Bronchial epithelial cell (primary cell): ENCODE results near the gene HELZ2. TPM values are rescaled to one million over a fixed set of nuclear protein-coding genes. Genes with fewer than 3 reads are reported as not detected.

Source experiments
- DNase-seq: peaks from one replicate; pipeline ENCODE4 v3.0.0-alpha.2; 2010; ENCODE audit warnings: low read depth
- FAIRE-seq: peaks from 2 replicates; lab custom pipeline; 2011; peaks lifted over from hg19 to GRCh38; lab: Jason Lieb, UNC
- H3K27me3 ChIP-seq: 2 replicates; pipeline ENCODE4 v1.5.1; 2011; ENCODE audit warnings: low read length; ENCODE audit not compliant: control insufficient read depth, insufficient read depth
- H3K36me3 ChIP-seq: 2 replicates; pipeline ENCODE4 v1.5.1; 2011; ENCODE audit warnings: low read length; ENCODE audit not compliant: control insufficient read depth, insufficient read depth
- H3K4me3 ChIP-seq: 2 replicates; pipeline ENCODE4 v1.5.1; 2011; ENCODE audit warnings: mild to moderate bottlenecking, low read depth, low read length, control low read depth
- total RNA-seq: library from RNA; depleted of rRNA; stranded (reverse); fragments of >200 nt; gene quantifications from 2 replicates; pipeline ENCODE4 v1.2.1, GENCODE V29; 2014
- TF ChIP-seq, protein P1 (sequence below): IDR thresholded peaks from 2 replicates; pipeline ENCODE4 v1.5.1; 2011; ENCODE audit warnings: mild to moderate bottlenecking, moderate library complexity, low read length, control low read depth, inconsistent platforms; ENCODE audit not compliant: insufficient read depth, severe bottlenecking

HELZ2 gene
- total RNA-seq, 1 donor from 2014 or later = 13.7 TPM

- no peaks in the 10 kb centered on the region for H3K27me3 ChIP-seq
- TF ChIP-seq, protein P1, sequence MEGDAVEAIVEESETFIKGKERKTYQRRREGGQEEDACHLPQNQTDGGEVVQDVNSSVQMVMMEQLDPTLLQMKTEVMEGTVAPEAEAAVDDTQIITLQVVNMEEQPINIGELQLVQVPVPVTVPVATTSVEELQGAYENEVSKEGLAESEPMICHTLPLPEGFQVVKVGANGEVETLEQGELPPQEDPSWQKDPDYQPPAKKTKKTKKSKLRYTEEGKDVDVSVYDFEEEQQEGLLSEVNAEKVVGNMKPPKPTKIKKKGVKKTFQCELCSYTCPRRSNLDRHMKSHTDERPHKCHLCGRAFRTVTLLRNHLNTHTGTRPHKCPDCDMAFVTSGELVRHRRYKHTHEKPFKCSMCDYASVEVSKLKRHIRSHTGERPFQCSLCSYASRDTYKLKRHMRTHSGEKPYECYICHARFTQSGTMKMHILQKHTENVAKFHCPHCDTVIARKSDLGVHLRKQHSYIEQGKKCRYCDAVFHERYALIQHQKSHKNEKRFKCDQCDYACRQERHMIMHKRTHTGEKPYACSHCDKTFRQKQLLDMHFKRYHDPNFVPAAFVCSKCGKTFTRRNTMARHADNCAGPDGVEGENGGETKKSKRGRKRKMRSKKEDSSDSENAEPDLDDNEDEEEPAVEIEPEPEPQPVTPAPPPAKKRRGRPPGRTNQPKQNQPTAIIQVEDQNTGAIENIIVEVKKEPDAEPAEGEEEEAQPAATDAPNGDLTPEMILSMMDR = no peak
- no peak for FAIRE-seq
- no peak overlapping the region for H3K4me3 ChIP-seq
- H3K36me3 ChIP-seq = peaks cover 10% of the 10 kb centered on the region
- DNase-seq = no peak
These were observed 11.9 kb upstream of the HELZ2 start for GRCh38 chr20:63585616-63586565.

DNA sequence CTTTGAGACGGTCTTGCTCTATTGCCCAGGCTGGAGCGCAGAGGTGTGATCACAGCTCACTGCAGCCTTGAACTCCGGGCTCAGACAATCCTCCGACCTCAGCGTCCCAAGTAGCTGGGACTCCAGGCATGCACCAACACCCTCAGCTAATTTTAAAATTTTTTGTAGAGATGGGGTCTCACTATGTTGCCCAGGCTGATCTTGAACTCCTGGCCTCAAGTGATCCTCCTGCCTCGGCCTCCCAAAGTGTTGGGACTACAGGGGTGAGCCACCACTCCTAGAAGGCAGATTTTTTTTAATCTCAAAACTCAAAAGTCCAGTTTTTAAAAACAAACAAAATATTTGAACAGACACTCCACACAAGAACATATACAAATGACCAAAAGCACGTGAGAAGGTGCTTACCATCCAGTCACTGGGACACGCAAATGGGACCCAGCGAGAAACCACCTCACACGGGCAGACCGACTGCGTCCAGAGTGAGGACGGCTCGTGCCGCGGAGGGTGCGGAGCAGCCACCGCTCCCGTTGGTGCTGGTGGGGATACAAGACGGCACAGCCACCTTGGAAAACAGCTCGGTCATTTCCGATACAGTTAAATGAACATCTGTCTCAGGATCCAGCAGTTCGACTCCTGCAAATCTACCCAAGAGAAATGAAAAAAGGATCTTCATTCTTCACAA lies 8.5 kb upstream of the HELZ2 start:
- DNase-seq (no peak), FAIRE-seq (no peak)
- TF ChIP-seq, protein P1 = no peak
- Histone ChIP-seq H3K4me3 (no peak overlapping the region), H3K27me3 (no peaks in the 10 kb centered on the region), H3K36me3 (no peaks in the 10 kb centered on the region)

DNA sequence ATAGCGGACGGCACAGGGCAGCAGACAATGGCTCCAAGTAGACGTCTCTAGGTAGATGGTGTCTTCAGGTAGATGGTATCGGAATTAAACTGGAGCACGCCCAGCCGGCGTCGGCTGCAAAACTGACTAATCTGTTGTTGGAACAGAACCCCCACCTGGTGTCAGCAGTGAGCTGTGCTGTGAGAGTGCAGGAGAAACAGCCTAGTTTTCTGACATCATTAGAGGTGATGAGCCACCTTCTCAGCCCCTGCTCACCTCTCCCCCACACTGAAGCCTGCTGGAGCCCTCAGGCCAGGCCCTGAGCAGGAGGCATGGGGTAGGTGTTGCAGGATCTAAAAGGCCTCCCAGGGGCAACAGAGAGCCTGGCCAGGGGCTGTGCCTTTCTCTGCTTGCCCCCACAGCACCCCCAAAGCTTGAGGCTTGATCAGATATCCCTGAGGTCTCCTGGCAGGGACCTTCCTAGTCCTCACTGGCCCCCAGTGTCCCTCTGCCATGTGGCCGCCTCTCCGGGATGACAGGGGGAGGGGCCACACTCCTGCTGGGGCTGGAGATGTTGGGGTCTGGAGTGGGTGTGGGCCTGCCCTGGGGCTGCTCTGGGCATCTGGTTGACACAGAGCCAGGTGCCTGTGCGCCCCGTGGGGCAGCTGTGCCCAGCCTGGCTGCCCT lies 6.9 kb upstream of the HELZ2 start:
- Histone ChIP-seq H3K27me3 (no peaks in the 10 kb centered on the region), H3K4me3 (no peak overlapping the region), H3K36me3 (no peaks in the 10 kb centered on the region)
- DNase-seq (peak; percentile 75), FAIRE-seq (no peak)
- TF ChIP-seq, protein P1 = peak; percentile 76

- Histone ChIP-seq H3K4me3 (no peak overlapping the region), H3K27me3 (no peaks in the 10 kb centered on the region), H3K36me3 (no peaks in the 10 kb centered on the region)
- no peak for FAIRE-seq
- DNase-seq = no peak
- TF ChIP-seq, protein P1 = no peak
These were observed 5.1 kb upstream of the HELZ2 start for GRCh38 chr20:63579017-63579694.

DNA sequence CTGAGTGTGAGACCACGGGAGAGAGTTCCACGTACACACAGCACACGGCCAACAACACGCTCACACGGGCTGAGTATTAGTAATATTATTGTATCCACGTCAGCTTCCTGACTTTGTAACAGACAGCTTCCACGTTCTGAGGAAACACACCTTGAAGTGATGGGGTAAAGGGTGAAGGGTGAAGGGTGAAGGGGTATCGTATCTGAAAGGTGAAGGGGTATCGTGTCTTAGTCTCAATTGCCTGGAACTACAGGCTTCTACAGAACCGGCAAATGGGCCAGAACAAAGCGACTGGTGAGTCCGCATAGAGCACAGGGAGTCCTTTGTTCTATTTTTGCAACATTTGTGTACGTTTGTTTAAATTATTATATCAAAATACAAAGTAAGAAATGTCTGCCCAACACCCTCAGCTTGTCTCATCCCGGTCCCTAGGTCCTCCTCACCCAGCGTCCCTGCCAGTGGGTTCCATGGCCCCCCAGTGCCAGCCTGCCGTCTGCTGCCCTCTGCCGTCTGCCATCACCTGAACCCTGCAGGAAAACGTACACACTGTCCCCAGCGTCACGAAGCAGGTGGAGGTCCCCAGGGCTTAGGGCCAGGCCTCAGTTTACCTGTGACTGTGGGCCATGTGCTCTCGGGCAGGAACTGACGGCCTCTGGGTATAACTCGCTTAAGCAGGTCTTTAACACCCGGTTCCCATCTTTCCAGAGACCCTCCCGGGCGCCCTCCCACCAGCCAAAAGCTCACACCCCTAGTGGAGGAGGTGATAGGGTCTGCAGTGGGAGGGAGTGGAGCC lies 4.4 kb upstream of the HELZ2 start:
- H3K36me3 ChIP-seq = no peaks in the 10 kb centered on the region
- H3K27me3 ChIP-seq = no peaks in the 10 kb centered on the region
- TF ChIP-seq, protein P1 = no peak
- DNase-seq (no peak), FAIRE-seq (no peak)
- H3K4me3 ChIP-seq = no peak overlapping the region
